GM21723 (cell line): ENCODE results near the gene GPHN.
"Not testable (repeated sequence)": the region's sequence is repeated elsewhere in the genome, so short reads cannot be mapped to it uniquely, and the experiment has no call there.

ENCODE experiments used
- ATAC-seq: cut with Tn5 transposase; IDR thresholded peaks from one replicate; pipeline ENCODE4 v1.9.1; 2021; ENCODE audit warnings: mild to moderate bottlenecking, moderate library complexity; ENCODE audit not compliant: unreplicated experiment

The GPHN gene

GRCh38 chr14:66651536-66652220 is 143.7 kb downstream of the GPHN start:
- no peak for ATAC-seq

GRCh38 chr14:66652525-66653106 is 144.7 kb downstream of the GPHN start:
- ATAC-seq, result no peak

DNA sequence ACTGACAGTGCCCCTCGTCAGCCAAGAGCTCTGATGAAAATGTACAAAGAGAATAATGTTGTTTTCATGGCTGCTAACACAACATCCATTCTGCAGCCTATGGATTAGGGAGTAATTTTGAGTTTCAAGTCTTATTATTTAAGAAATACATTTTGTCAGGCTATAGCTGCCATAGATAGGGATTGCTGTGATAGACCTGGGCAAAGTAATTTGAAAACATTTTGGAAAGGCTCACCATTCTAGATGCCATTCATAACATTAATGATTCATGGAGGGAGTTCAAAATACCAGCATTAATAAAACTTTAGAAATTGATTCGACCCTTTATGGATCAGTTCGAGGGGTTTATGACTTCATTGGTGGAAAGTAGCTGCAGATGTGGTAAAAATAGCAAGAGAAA is 149.8 kb downstream of the GPHN start:
- ATAC-seq, result no peak

- ATAC-seq, result no peak
These were observed 154.4 kb downstream of the GPHN start for GRCh38 chr14:66662374-66662773.

- ATAC-seq, result no peak
These were observed 169.8 kb downstream of the GPHN start for GRCh38 chr14:66677780-66678179.

DNA sequence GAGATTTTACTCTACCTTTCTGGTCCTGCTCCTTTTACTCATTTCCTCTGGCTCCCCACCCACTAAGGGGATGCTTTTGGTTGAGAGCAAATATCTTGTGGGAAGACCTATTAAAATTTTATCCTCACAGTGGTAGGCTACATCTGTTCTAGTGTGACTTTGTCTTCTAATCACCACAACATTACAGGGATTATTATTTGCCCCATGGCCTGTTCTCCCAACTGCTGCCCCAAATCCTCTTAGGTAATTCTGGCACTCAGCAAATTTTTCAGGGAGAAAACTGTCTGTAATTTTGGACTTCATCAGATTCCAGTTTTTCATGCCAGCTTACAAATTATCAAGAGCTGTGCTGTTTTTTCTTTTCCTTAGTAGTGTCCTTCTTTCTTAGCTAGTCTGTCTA is 172.3 kb downstream of the GPHN start:
- no peak for ATAC-seq

DNA sequence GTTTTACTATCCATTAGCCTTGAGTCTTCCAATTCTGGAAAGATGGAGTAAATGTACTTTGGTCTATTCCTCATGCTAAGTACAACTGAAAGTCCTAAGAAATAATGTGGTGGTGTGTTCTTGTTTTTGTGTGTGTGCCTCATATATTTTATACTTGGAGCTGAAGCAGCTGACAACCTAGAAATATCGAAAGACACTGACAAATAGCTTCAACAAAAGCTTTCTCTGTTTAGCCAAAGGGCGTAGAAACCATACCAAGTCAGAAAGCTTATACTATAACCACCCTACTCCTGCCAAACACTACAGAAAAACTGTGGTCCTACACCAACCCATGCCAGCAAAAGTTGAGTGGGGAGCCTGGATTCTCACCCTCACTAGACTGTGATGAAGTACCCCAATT is 188.4 kb downstream of the GPHN start:
- no peak for ATAC-seq

- no peak for ATAC-seq
These were observed 190.6 kb downstream of the GPHN start for GRCh38 chr14:66698503-66698902.

- no peak for ATAC-seq
These were observed 193.9 kb downstream of the GPHN start for GRCh38 chr14:66701813-66702212.

- ATAC-seq, result no peak
These were observed 200.3 kb downstream of the GPHN start for GRCh38 chr14:66708267-66708666.

DNA sequence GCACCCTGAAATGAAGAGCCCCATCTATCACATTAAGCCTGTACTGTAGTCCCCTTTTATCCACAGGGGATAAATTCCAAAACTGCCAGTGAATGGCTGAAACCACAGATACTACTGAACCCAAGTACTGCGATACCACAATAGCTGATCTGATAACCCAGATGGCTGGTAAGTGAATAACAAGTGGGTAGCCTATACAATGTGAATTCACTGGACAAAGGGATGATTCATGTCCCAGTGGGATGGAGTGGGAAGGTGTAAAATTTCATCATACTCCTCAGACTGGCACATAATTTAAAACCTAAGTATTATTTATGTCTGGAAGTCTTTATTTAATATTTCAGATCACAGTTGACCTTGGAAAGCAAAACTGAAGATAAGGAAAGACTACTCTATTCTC is 201.3 kb downstream of the GPHN start:
- no peak for ATAC-seq

- not testable (repeated sequence) for ATAC-seq
These were observed 206.3 kb downstream of the GPHN start for GRCh38 chr14:66714291-66714690.

- not testable (repeated sequence) for ATAC-seq
These were observed 207.4 kb downstream of the GPHN start for GRCh38 chr14:66715313-66715712.

DNA sequence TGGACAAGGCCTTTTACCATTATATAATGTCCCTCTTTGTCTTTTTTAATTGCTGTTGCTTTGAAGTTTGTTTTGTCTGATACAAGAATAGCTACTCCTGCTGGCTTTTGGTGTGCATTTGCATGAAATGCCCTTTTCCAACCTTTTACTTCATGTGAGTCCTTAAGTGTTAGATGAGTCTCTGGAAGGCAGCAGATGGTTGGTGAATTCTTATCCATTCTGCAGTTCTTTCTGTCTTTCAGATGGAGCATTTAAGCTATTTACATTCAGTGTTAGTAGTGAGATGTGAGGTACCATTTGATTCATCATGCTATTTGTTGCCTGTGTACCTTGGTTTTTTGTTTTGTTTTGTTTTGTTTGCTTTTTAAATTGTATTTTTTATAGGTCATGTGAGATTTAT is 208.3 kb downstream of the GPHN start:
- ATAC-seq, result no peak

DNA sequence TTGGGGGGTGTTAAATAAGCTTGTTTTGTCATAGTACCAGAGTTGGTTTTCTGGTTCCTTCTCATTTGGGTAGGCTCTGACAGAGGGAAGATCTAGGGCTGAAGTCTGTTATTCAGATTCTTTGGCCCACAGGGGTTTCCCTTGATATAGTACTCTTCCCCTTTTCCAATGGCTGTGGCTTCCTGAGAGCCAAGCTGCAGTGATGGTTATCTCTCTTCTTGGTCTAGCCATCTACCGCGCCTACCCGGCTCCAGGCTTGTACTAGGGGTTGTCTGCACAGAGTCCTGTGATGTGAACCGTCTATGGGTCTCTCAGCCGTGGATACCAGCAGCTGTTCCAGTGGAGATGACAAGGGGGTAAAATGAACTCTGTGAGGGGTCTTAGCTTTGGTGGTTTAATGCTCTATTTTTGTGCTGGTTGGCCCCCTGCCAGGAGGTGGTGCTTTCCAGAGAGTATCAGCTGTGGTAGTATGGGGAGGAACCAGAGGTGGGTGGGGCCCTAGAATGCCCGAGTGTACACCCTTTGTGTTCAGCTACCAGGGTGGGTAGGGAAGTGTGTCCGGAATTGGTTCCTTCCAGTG is 209.7 kb downstream of the GPHN start:
- no peak for ATAC-seq

GRCh38 chr14:66724996-66725395 is 217.0 kb downstream of the GPHN start:
- no peak for ATAC-seq

GRCh38 chr14:66731298-66731697 is 223.4 kb downstream of the GPHN start:
- ATAC-seq, result not testable (repeated sequence)

DNA sequence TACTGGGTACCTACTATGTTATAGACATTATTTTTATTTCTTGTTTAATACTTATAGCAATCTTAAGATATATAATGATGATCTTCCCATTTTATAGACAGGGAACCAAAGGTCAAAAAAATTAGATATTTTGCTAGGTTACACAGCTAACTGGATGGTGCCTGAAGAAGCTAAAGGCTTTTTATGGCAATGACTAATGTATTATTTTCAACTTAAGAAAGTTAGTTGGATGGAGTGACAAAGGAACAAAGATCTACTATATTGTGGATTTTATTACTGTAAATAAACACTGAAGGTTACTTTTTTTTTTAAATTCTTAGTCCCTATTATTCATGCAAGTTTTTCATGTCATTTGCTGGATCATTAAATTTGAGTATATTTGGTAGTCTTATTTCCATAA is 227.9 kb downstream of the GPHN start:
- no peak for ATAC-seq

- no peak for ATAC-seq
These were observed 231.9 kb downstream of the GPHN start for GRCh38 chr14:66739826-66740225.

GRCh38 chr14:66745078-66745477 is 237.1 kb downstream of the GPHN start:
- ATAC-seq, result no peak

DNA sequence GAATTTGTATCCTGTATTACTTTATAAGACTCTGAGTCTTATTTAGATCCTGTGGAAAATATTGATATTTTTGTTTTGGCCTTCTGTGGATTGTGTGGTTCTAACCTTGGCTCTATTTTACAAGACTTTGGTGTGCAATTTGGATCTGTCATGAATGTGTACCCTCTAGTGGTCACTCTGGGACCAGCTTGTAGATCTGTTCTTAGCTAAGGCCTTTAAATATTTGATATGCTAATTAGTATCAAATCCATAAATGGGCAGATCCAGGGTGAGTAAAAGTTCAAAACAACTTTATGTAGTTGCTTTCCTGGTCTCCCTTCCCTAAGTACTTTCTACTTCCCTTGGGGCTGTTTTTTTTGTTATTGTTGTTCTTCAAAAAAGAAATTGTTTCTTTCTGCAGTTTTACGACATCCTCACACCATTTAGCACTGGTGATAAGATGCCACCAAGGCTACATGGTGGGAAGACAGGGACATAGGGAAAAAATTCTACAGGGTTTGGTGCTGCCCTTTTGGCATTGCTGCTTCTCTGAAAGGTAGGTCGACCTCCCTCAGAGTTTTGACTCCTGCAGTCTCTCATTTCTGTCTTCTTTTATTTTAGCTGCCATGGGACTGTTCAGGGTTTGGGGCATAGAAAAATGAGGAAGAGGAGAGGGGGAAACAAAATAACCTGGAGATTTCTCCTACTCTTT is 238.5 kb downstream of the GPHN start:
- ATAC-seq, result no peak

DNA sequence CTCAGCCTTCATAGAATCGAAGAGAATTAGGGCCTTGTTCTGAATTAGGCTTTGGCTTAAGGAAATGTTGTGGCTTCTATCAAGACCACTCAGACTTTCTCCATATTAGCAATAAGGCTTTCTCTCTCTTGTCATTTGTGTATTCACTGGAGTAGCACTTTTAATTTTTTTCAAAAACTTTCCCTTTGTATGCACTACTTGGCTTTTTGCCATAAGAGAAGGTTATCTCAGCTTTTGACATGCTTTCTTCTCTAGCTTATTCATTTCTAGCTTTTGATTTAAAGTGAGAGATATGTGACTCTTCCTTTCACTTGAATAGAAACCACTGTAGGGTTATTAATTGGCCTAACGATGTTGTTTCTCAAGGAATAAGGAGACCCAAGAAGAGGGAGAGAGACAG is 244.2 kb downstream of the GPHN start:
- peak; percentile 65 for ATAC-seq
